ENCODE data around the gene RSAD1. TPM values are rescaled to one million over a fixed set of nuclear protein-coding genes. Genes with fewer than 3 reads are reported as not detected.

The RSAD1 gene
- total RNA-seq, 1 donor from 2014 or later = 9.7 TPM

- Mint-ChIP-seq H3K27ac (no peak overlapping the region), H3K36me3 (no peaks in the 10 kb centered on the region), H3K27me3 (ENCODE audit: insufficient read depth, low read depth) (peaks cover 28% of the 10 kb centered on the region), H3K4me3 (no peak overlapping the region), H3K4me1 (peaks cover 7% of the 10 kb centered on the region), H3K9me3 (no peaks in the 10 kb centered on the region)
- TF ChIP-seq CTCF (IDR thresholded peaks at IDR 0.05) = no peak
- no peak for TF ChIP-seq EZH2 (IDR thresholded peaks at IDR 0.05)
- no peak for TF ChIP-seq EZH2phosphoT487 (IDR thresholded peaks at IDR 0.05)
- H3K4me3 ChIP-seq = no peak overlapping the region
- no peak overlapping the region for H3K27ac ChIP-seq
- no peaks in the 10 kb centered on the region for H3K36me3 ChIP-seq
- H3K27me3 ChIP-seq = peaks cover 34% of the 10 kb centered on the region
- H3K79me2 ChIP-seq (ENCODE audit: low read depth) = no peaks in the 10 kb centered on the region
- DNase-seq (ENCODE audit: low spot score) = no peak
- peaks cover 4% of the 10 kb centered on the region for H4K20me1 ChIP-seq (ENCODE audit: low read depth)
- H3F3A ChIP-seq (ENCODE audit: low read depth) = no peaks in the 10 kb centered on the region
- peaks cover 10% of the 10 kb centered on the region for H3K4me1 ChIP-seq
- no peak overlapping the region for H2AFZ ChIP-seq (replicated peaks)
- no peaks in the 10 kb centered on the region for H3K9me3 ChIP-seq (ENCODE audit: low read depth)
- H3K9ac ChIP-seq = no peak overlapping the region
- no peak overlapping the region for H3K4me2 ChIP-seq
These were observed 13.9 kb upstream of the RSAD1 start for GRCh38 chr17:50464736-50465135.

GRCh38 chr17:50465171-50465570 is 13.5 kb upstream of the RSAD1 start:
- H3K4me2 ChIP-seq = no peak overlapping the region
- no peaks in the 10 kb centered on the region for H3K36me3 ChIP-seq
- no peak overlapping the region for H3K4me3 ChIP-seq

GRCh38 chr17:50465635-50466034 is 13.0 kb upstream of the RSAD1 start:
- Mint-ChIP-seq H3K9me3 (no peaks in the 10 kb centered on the region), H3K27ac (peak overlapping the region; percentile 17), H3K4me3 (no peak overlapping the region), H3K27me3 (ENCODE audit: insufficient read depth, low read depth) (peaks cover 30% of the 10 kb centered on the region), H3K4me1 (peaks cover 7% of the 10 kb centered on the region), H3K36me3 (no peaks in the 10 kb centered on the region)
- Histone ChIP-seq H3F3A (ENCODE audit: low read depth) (no peaks in the 10 kb centered on the region), H4K20me1 (ENCODE audit: low read depth) (peaks cover 5% of the 10 kb centered on the region), H3K4me1 (peaks cover 10% of the 10 kb centered on the region), H3K4me2 (no peak overlapping the region), H3K79me2 (ENCODE audit: low read depth) (no peaks in the 10 kb centered on the region), H3K9me3 (ENCODE audit: low read depth) (no peaks in the 10 kb centered on the region), H3K9ac (no peak overlapping the region), H2AFZ (replicated peaks) (no peak overlapping the region), H3K4me3 (no peak overlapping the region), H3K27me3 (peaks cover 43% of the 10 kb centered on the region), H3K27ac (no peak overlapping the region), H3K36me3 (no peaks in the 10 kb centered on the region)
- no peak for DNase-seq (ENCODE audit: low spot score)
- TF ChIP-seq EZH2 (IDR thresholded peaks at IDR 0.05) = no peak
- TF ChIP-seq EZH2phosphoT487 (IDR thresholded peaks at IDR 0.05) = no peak
- TF ChIP-seq CTCF (IDR thresholded peaks at IDR 0.05) = no peak

More at GRCh38 chr17:50465171-50465570, 13.5 kb upstream of the RSAD1 start:
- Histone ChIP-seq H3K27ac (no peak overlapping the region), H3K9me3 (ENCODE audit: low read depth) (no peaks in the 10 kb centered on the region), H2AFZ (replicated peaks) (no peak overlapping the region), H3F3A (ENCODE audit: low read depth) (no peaks in the 10 kb centered on the region), H3K9ac (no peak overlapping the region), H3K79me2 (ENCODE audit: low read depth) (no peaks in the 10 kb centered on the region), H3K4me1 (peaks cover 10% of the 10 kb centered on the region), H3K27me3 (peaks cover 39% of the 10 kb centered on the region), H4K20me1 (ENCODE audit: low read depth) (peaks cover 5% of the 10 kb centered on the region)
- DNase-seq (ENCODE audit: low spot score) = no peak
- Mint-ChIP-seq H3K9me3 (no peaks in the 10 kb centered on the region), H3K4me3 (no peak overlapping the region), H3K36me3 (no peaks in the 10 kb centered on the region), H3K27ac (no peak overlapping the region), H3K27me3 (ENCODE audit: insufficient read depth, low read depth) (peaks cover 30% of the 10 kb centered on the region), H3K4me1 (peaks cover 7% of the 10 kb centered on the region)
- no peak for TF ChIP-seq EZH2phosphoT487 (IDR thresholded peaks at IDR 0.05)
- no peak for TF ChIP-seq CTCF (IDR thresholded peaks at IDR 0.05)
- no peak for TF ChIP-seq EZH2 (IDR thresholded peaks at IDR 0.05)

Data from neural progenitor cell (in vitro differentiated cells).